SK-N-MC (cell line): ENCODE data around the gene PRIMPOL.

ENCODE experiments used
- EZH2 ChIP-seq: fragments of 200-600 bp; sonication (generic); IDR thresholded peaks from one replicate; pipeline ENCODE4 v1.6.1; 2017; ENCODE audit warnings: antibody characterized with exemption
- FOXP2 ChIP-seq: optimal IDR thresholded peaks from 2 replicates; pipeline ENCODE3; 2011; ENCODE audit warnings: mild to moderate bottlenecking, moderate library complexity; ENCODE audit not compliant: insufficient read depth; ENCODE audit errors: extremely low read length, control extremely low read depth
- POLR2AphosphoS5 ChIP-seq: IDR thresholded peaks from 2 replicates; pipeline ENCODE4 v1.6.1; 2012; ENCODE audit warnings: mild to moderate bottlenecking, low read depth, low read length, borderline replicate concordance

- TF ChIP-seq POLR2AphosphoS5, result no peak
- no peak for TF ChIP-seq EZH2
- no peak for TF ChIP-seq FOXP2
These were observed 19.1 kb downstream of the PRIMPOL start for GRCh38 chr4:184668511-184669114.
